H1 (cell line): ENCODE data around the gene PSPC1. TPM values are rescaled to one million over a fixed set of nuclear protein-coding genes. Genes with fewer than 3 reads are reported as not detected.

Experiments used
- CTCF ChIA-PET: fragments of 300-600 bp; sonication (Branson Sonifier 250); formaldehyde crosslinking; loops from one replicate; lab custom pipeline; 2021; ENCODE audit not compliant: partially characterized antibody; lab: Charles Lee
- POLR2A ChIA-PET: fragments of 300-600 bp; sonication (Branson Sonifier 250); formaldehyde crosslinking; loops from one replicate; lab custom pipeline; 2021; ENCODE audit warnings: inconsistent platforms; ENCODE audit not compliant: partially characterized antibody; lab: Charles Lee
- DNase-seq, 2 experiments: peaks; one replicate each; pipeline versions ENCODE4 v3.0.0 to v3.0.0-alpha.2; 2010 to 2022; ENCODE audit warnings: low spot score in 2 of 2, low read depth in 1 of 2, mixed read lengths in 1 of 2
- FAIRE-seq: peaks from 2 replicates; lab custom pipeline; 2011; peaks lifted over from hg19 to GRCh38; lab: Jason Lieb, UNC
- H2AFZ ChIP-seq: 2 replicates; pipeline ENCODE4 v1.8.1; 2012; ENCODE audit warnings: low read length, inconsistent platforms
- H2AK5ac ChIP-seq: 2 replicates; pipeline ENCODE4 v1.6.1; 2013; ENCODE audit warnings: low read depth, low read length
- H2BK120ac ChIP-seq: replicated peaks from 2 replicates; pipeline ENCODE3; 2013; ENCODE audit warnings: low read depth, low read length, inconsistent platforms
- H2BK12ac ChIP-seq: 2 replicates; pipeline ENCODE4 v1.6.1; 2013; ENCODE audit warnings: low read depth, low read length
- H2BK15ac ChIP-seq: 2 replicates; pipeline ENCODE4 v1.6.1; 2013; ENCODE audit warnings: low read length
- H2BK20ac ChIP-seq: 2 replicates; pipeline ENCODE4 v1.6.1; 2013; ENCODE audit warnings: low read length
- H2BK5ac ChIP-seq: 2 replicates; pipeline ENCODE4 v1.6.1; 2013; ENCODE audit warnings: low read depth, low read length
- H3K14ac ChIP-seq: 2 replicates; pipeline ENCODE4 v1.6.1; 2013; ENCODE audit warnings: inconsistent platforms; ENCODE audit not compliant: insufficient read length
- H3K18ac ChIP-seq: 2 replicates; pipeline ENCODE4 v1.6.1; 2013; ENCODE audit warnings: low read length; ENCODE audit errors: extremely low read depth
- H3K23ac ChIP-seq: 2 replicates; pipeline ENCODE4 v1.6.1; 2013; ENCODE audit warnings: inconsistent platforms; ENCODE audit not compliant: insufficient read length
- H3K23me2 ChIP-seq: 2 replicates; pipeline ENCODE4 v1.6.1; 2013; ENCODE audit warnings: low read depth, low read length
- H3K27ac ChIP-seq: 2 replicates; pipeline ENCODE4 v1.6.1; 2011; ENCODE audit warnings: low read depth, low read length, inconsistent platforms
- H3K27me3 ChIP-seq, 4 experiments: replicated peaks in 1 of 4; 1 replicate in 1 of 4; 2 replicates in 3 of 4; pipeline versions ENCODE4 v1.6.1 to v1.8.1; 2011 to 2013; ENCODE audit warnings: low read length in 3 of 4, mild to moderate bottlenecking in 3 of 4, inconsistent platforms in 2 of 4, mixed read lengths in 2 of 4, moderate library complexity in 1 of 4; ENCODE audit not compliant: control insufficient read depth in 3 of 4, insufficient read depth in 3 of 4; ENCODE audit errors: extremely low read depth in 1 of 4
- H3K36me3 ChIP-seq, 4 experiments: 2 replicates each; pipeline versions ENCODE4 v1.6.1 to v1.8.1; 2011 to 2013; ENCODE audit warnings: mild to moderate bottlenecking in 4 of 4, low read length in 3 of 4, moderate library complexity in 2 of 4, control low read depth in 1 of 4, inconsistent platforms in 1 of 4; ENCODE audit not compliant: insufficient read depth in 4 of 4, control insufficient read depth in 2 of 4
- H3K4ac ChIP-seq: replicated peaks from 2 replicates; pipeline ENCODE3; 2013; ENCODE audit warnings: low read length, low read depth, mixed read lengths, inconsistent platforms; ENCODE audit not compliant: insufficient read length
- H3K4me1 ChIP-seq, 4 experiments: replicated peaks in 1 of 4; 1 replicate in 1 of 4; 2 replicates in 3 of 4; pipeline versions ENCODE4 v1.6.1 to v1.8.1; 2011 to 2013; ENCODE audit warnings: low read length in 3 of 4, inconsistent platforms in 2 of 4, mixed read lengths in 1 of 4; ENCODE audit not compliant: insufficient read depth in 4 of 4, control insufficient read depth in 3 of 4
- H3K4me2 ChIP-seq, 2 experiments: 2 replicates each; pipeline versions ENCODE4 v1.6.1 to v1.8.1; 2011 to 2013; ENCODE audit warnings: low read depth in 2 of 2, low read length in 2 of 2, control low read depth in 1 of 2, inconsistent platforms in 1 of 2, mild to moderate bottlenecking in 1 of 2; ENCODE audit not compliant: insufficient read depth in 1 of 2
- H3K4me3 ChIP-seq, 4 experiments: fragments of 200-600, 300-600 bp in 1 of 4; sonication (generic), shearing (Covaris generic), sonication (Bioruptor Twin) in 1 of 4; 2 replicates each; pipeline versions ENCODE4 v1.5.1 to v1.8.1; 2011 to 2016; ENCODE audit warnings: low read length in 4 of 4, low read depth in 3 of 4, control low read depth in 2 of 4, inconsistent platforms in 2 of 4, mild to moderate bottlenecking in 2 of 4, mixed read lengths in 1 of 4, moderate library complexity in 1 of 4; ENCODE audit not compliant: insufficient read depth in 2 of 4; ENCODE audit errors: extremely low read depth in 1 of 4
- H3K56ac ChIP-seq: replicated peaks from 2 replicates; pipeline ENCODE3; 2013; ENCODE audit warnings: low read depth, mild to moderate bottlenecking, mixed read lengths, low read length, inconsistent platforms; ENCODE audit not compliant: insufficient read length
- H3K79me1 ChIP-seq: 2 replicates; pipeline ENCODE4 v1.6.1; 2013; ENCODE audit warnings: low read depth, low read length, control low read depth
- H3K79me2 ChIP-seq, 2 experiments: 2 replicates each; pipeline versions ENCODE4 v1.6.1 to v1.8.1; 2012 to 2013; ENCODE audit warnings: low read length in 2 of 2, mild to moderate bottlenecking in 2 of 2, inconsistent platforms in 1 of 2; ENCODE audit not compliant: insufficient read depth in 2 of 2, control insufficient read depth in 1 of 2
- H3K9ac ChIP-seq, 4 experiments: replicated peaks in 1 of 4; 1 replicate in 1 of 4; 2 replicates in 3 of 4; pipeline versions ENCODE4 v1.6.1 to v1.8.1; 2011 to 2013; ENCODE audit warnings: low read depth in 3 of 4, low read length in 3 of 4, control low read depth in 2 of 4, mild to moderate bottlenecking in 2 of 4, moderate library complexity in 2 of 4, inconsistent platforms in 1 of 4; ENCODE audit errors: extremely low read depth in 1 of 4
- H3K9me3 ChIP-seq, 2 experiments: 2 replicates each; pipeline versions ENCODE4 v1.6.1 to v1.8.1; 2012 to 2013; ENCODE audit warnings: mild to moderate bottlenecking in 2 of 2, moderate library complexity in 2 of 2, control low read depth in 1 of 2, inconsistent platforms in 1 of 2, low read depth in 1 of 2, low read length in 1 of 2, mixed read lengths in 1 of 2; ENCODE audit not compliant: insufficient read depth in 2 of 2
- H4K20me1 ChIP-seq, 2 experiments: replicated peaks in 1 of 2; 2 replicates each; pipeline versions ENCODE3 to v1.8.1; 2011 to 2013; ENCODE audit warnings: inconsistent platforms in 2 of 2, low read length in 2 of 2, mild to moderate bottlenecking in 1 of 2; ENCODE audit not compliant: insufficient read depth in 2 of 2, control insufficient read depth in 1 of 2
- H4K5ac ChIP-seq: 2 replicates; pipeline ENCODE4 v1.6.1; 2013; ENCODE audit warnings: low read length, low read depth, mixed read lengths, inconsistent platforms; ENCODE audit not compliant: insufficient read length
- H4K8ac ChIP-seq: 2 replicates; pipeline ENCODE4 v1.8.0; 2013; ENCODE audit warnings: mild to moderate bottlenecking, moderate library complexity, low read length, inconsistent platforms; ENCODE audit not compliant: insufficient read depth; ENCODE audit errors: extremely low read depth
- H4K91ac ChIP-seq: replicated peaks from 2 replicates; pipeline ENCODE3; 2013; ENCODE audit warnings: low read length, mixed read lengths, inconsistent platforms; ENCODE audit not compliant: insufficient read length
- ATF2 ChIP-seq: IDR thresholded peaks from 2 replicates; pipeline ENCODE4 v1.6.1; 2012; ENCODE audit warnings: low read length, inconsistent platforms
- EP300 ChIP-seq, 2 experiments: IDR thresholded peaks; 1 replicate in 1 of 2; 2 replicates in 1 of 2; pipeline ENCODE4 v1.6.1; 2011 to 2012; ENCODE audit warnings: low read depth in 2 of 2, low read length in 2 of 2, mild to moderate bottlenecking in 2 of 2, borderline replicate concordance in 1 of 2, inconsistent platforms in 1 of 2, moderate library complexity in 1 of 2
- KDM5A ChIP-seq: fragments of 200-600 bp; IDR thresholded peaks from 2 replicates; pipeline ENCODE4 v1.7.1; 2012; ENCODE audit warnings: mild to moderate bottlenecking, low read length, inconsistent platforms, mixed read lengths
- POLR2AphosphoS5 ChIP-seq: IDR thresholded peaks from 2 replicates; pipeline ENCODE4 v1.6.1; 2011; ENCODE audit warnings: low read depth, low read length
- SIX5 ChIP-seq: IDR thresholded peaks from 2 replicates; pipeline ENCODE4 v1.6.1; 2011; ENCODE audit warnings: mild to moderate bottlenecking, low read depth, low read length
- SP1 ChIP-seq: IDR thresholded peaks from 2 replicates; pipeline ENCODE4 v1.6.1; 2011; ENCODE audit warnings: low read depth, low read length
- SUZ12 ChIP-seq: fragments of 200-600 bp; sonication (generic); IDR thresholded peaks from 2 replicates; pipeline ENCODE4 v1.6.1; 2012; ENCODE audit warnings: mild to moderate bottlenecking, inconsistent platforms, low read length, moderate library complexity, mixed read lengths
- WGBS, 2 experiments: shearing (Covaris generic) in 1 of 2; methylation state at CpG; one replicate each; pipeline versions ENCODE4 v1.1.6 to v1.1.7; 2013 to 2015; ENCODE audit warnings: low lambda C conversion rate in 2 of 2, mixed read lengths in 2 of 2, inconsistent platforms in 1 of 2, low coverage in 1 of 2, missing lambda C conversion rate in 1 of 2; ENCODE audit not compliant: insufficient replicate concordance in 2 of 2, insufficient coverage in 1 of 2, insufficient read length in 1 of 2; ENCODE audit errors: extremely low coverage in 1 of 2, missing lambda C conversion rate in 1 of 2; 5-methylcytosine and 5-hydroxymethylcytosine counted together
- polyA plus RNA-seq, 7 experiments: library from polyadenylated mRNA; depleted of rRNA in 3 of 7; stranded (reverse) in 5 of 7; unstranded in 2 of 7; fragments of >200 nt in 5 of 7; fragments of 200-250 nt in 2 of 7; gene quantifications; 1 replicate in 5 of 7; 2 replicates in 1 of 7; 4 replicates in 1 of 7; pipeline versions ENCODE4 v1.2.1 to v1.2.3, GENCODE V29; 2011 to 2013; ENCODE audit warnings: missing spikeins in 2 of 7, mixed read lengths in 2 of 7
- total RNA-seq: library from RNA; stranded (reverse); fragmentation: NEBNext Ultra II Directional; extraction: Animal tissue kit (Norgen Biotek cat#: 25700); gene quantifications from 2 replicates; pipeline ENCODE4 v1.2.1, GENCODE V29; 2021

Gene PSPC1
- total and polyA plus RNA-seq, 2 of the 8 experiments (the other 6 are each of a cell fraction or from before 2014, with no cell fraction given) = 53.4 to 97.4 TPM

- Histone ChIP-seq H3K23me2 (no peaks in the 10 kb centered on the region), H2BK120ac (no peak overlapping the region), H2BK20ac (no peak overlapping the region), H4K8ac (no peak overlapping the region), H3K27ac (no peak overlapping the region), H3K79me2 (no peaks in the 10 kb centered on the region), H3K4ac (no peak overlapping the region), H3K4me3 (no peak overlapping the region), H3K79me1 (no peaks in the 10 kb centered on the region), H4K5ac (no peak overlapping the region), H3K4me1 (no peaks in the 10 kb centered on the region), H2BK15ac (no peak overlapping the region), H3K4me2 (no peak overlapping the region), H2AK5ac (no peak overlapping the region), H3K18ac (no peak overlapping the region), H3K9ac (no peak overlapping the region), H4K91ac (no peak overlapping the region), H3K23ac (no peak overlapping the region)
- CTCF ChIA-PET = interaction anchor here (0.9 kb wide), 1 partner anchor 168 kb away, joined by 5 read pairs; no protein-coding TSS in a partner anchor
- FAIRE-seq (no peak), DNase-seq (no peak)
- WGBS, 2 experiments = 93% methylated on average over 11 of the region's 11 CpGs; no CpG with 5 or more reads in 1 of the 2 experiments
- TF ChIP-seq EP300 (IDR thresholded peaks at IDR 0.05; ENCODE audit: borderline replicate concordance in 1 of 2, low read depth in 2 of 2, low read length in 2 of 2) (no peak), ATF2 (no peak), KDM5A (no peak), SIX5 (no peak), SUZ12 (no peak), POLR2AphosphoS5 (peak; percentile 41; the same call in 1 of the 2 replicates), SP1 (no peak)
- TF ChIP-seq, all 59 proteins: peak for 1
- no peak overlapping the region for H2BK12ac ChIP-seq
- no peak overlapping the region for H3K14ac ChIP-seq
- peaks cover 6 to 65% (median 41%) of the 10 kb centered on the region in 4 experiments for H3K36me3 ChIP-seq
- H2BK5ac ChIP-seq = no peak overlapping the region
- no peaks in the 10 kb centered on the region for H3K27me3 ChIP-seq
- no peaks in the 10 kb centered on the region for H4K20me1 ChIP-seq
- no peak overlapping the region for H3K56ac ChIP-seq
- no peak overlapping the region for H2AFZ ChIP-seq
- H3K9me3 ChIP-seq = no peaks in the 10 kb centered on the region
- POLR2A ChIA-PET = no interaction called here
Measured at GRCh38 chr13:19673473-19674430, 109.0 kb downstream of the PSPC1 start.
